ENCODE data around the gene FABP6. TPM values are rescaled to one million over a fixed set of nuclear protein-coding genes. Genes with fewer than 3 reads are reported as not detected.

The FABP6 gene
- total RNA-seq, 1 donor from 2014 or later: 4.5 TPM

GRCh38 chr5:160260006-160260775 is 30.9 kb downstream of the FABP6 start:
- FAIRE-seq (no peak), DNase-seq (ENCODE audit: low spot score in 2 of 2) (no peak)

GRCh38 chr5:160260881-160261815 is 31.8 kb downstream of the FABP6 start:
- no peak for FAIRE-seq
- peak in 1 of 2 donors; percentile 28 for DNase-seq (ENCODE audit: low spot score in 2 of 2)

GRCh38 chr5:160262151-160263074 is 33.1 kb downstream of the FABP6 start:
- DNase-seq (ENCODE audit: low spot score in 2 of 2): no peak

GRCh38 chr5:160263326-160263855 is 34.1 kb downstream of the FABP6 start:
- DNase-seq (ENCODE audit: low spot score in 2 of 2): no peak
- FAIRE-seq: no peak

More at GRCh38 chr5:160262151-160263074, 33.1 kb downstream of the FABP6 start:
- no peak for FAIRE-seq

- no peak for DNase-seq (ENCODE audit: low spot score in 2 of 2)
- no peak for FAIRE-seq
These were observed 36.7 kb downstream of the FABP6 start for GRCh38 chr5:160266044-160266443.

- no peak for DNase-seq (ENCODE audit: low spot score in 2 of 2)
- FAIRE-seq: no peak
These were observed 37.5 kb downstream of the FABP6 start for GRCh38 chr5:160266752-160267345.

GRCh38 chr5:160268121-160268520 is 38.8 kb downstream of the FABP6 start:
- DNase-seq (ENCODE audit: low spot score in 2 of 2) (no peak), FAIRE-seq (no peak)

- DNase-seq (ENCODE audit: low spot score in 2 of 2) (peak; percentile 33 to 84), FAIRE-seq (no peak)
These were observed 39.7 kb downstream of the FABP6 start for GRCh38 chr5:160269017-160269416.

- DNase-seq (ENCODE audit: low spot score in 2 of 2): no peak
- FAIRE-seq: no peak
These were observed 41.4 kb downstream of the FABP6 start for GRCh38 chr5:160270704-160271103.

GRCh38 chr5:160271396-160271795 is 42.1 kb downstream of the FABP6 start:
- no peak for DNase-seq (ENCODE audit: low spot score in 2 of 2)

GRCh38 chr5:160271836-160272235 is 42.5 kb downstream of the FABP6 start:
- FAIRE-seq: no peak
- DNase-seq (ENCODE audit: low spot score in 2 of 2): no peak

More at GRCh38 chr5:160271396-160271795, 42.1 kb downstream of the FABP6 start:
- FAIRE-seq: no peak

- DNase-seq (ENCODE audit: low spot score in 2 of 2) (no peak), FAIRE-seq (no peak)
These were observed 43.0 kb downstream of the FABP6 start for GRCh38 chr5:160272264-160272663.

- FAIRE-seq (no peak), DNase-seq (ENCODE audit: low spot score in 2 of 2) (no peak)
These were observed 43.6 kb downstream of the FABP6 start for GRCh38 chr5:160272889-160273288.

GRCh38 chr5:160274483-160274931 is 45.2 kb downstream of the FABP6 start:
- DNase-seq (ENCODE audit: low spot score in 2 of 2) (no peak), FAIRE-seq (no peak)

- FAIRE-seq (no peak), DNase-seq (ENCODE audit: low spot score in 2 of 2) (no peak)
These were observed 49.0 kb downstream of the FABP6 start for GRCh38 chr5:160278343-160278742.

- FAIRE-seq (no peak), DNase-seq (ENCODE audit: low spot score in 2 of 2) (no peak)
These were observed 51.2 kb downstream of the FABP6 start for GRCh38 chr5:160280384-160281095.

- no peak for FAIRE-seq
These were observed 52.0 kb downstream of the FABP6 start for GRCh38 chr5:160281275-160281674.

GRCh38 chr5:160284291-160284873 is 55.1 kb downstream of the FABP6 start:
- DNase-seq (ENCODE audit: low spot score in 2 of 2): no peak
- no peak for FAIRE-seq

More at GRCh38 chr5:160281275-160281674, 52.0 kb downstream of the FABP6 start:
- DNase-seq (ENCODE audit: low spot score in 2 of 2): no peak

Measured in frontal cortex (tissue), 4 donors.